Smooth muscle cell (in vitro differentiated cells): ENCODE measurements around the gene UQCC2. TPM values are rescaled to one million over a fixed set of nuclear protein-coding genes. Genes with fewer than 3 reads are reported as not detected.

ENCODE experiments used
- DNase-seq: peaks from one replicate; lab custom pipeline; 2025; ENCODE audit not compliant: unreplicated experiment; lab: John Stamatoyannopoulos, UW
- H2AFZ ChIP-seq: fragments of 200-600 bp; sonication (generic); 2 replicates; pipeline ENCODE4 v1.6.0; 2016; ENCODE audit warnings: antibody characterized with exemption, low read depth, mild to moderate bottlenecking
- H3F3A ChIP-seq: fragments of 200-600 bp; sonication (generic); 2 replicates; pipeline ENCODE4 v1.6.0; 2017; ENCODE audit warnings: antibody characterized with exemption, low read depth
- H3K27ac ChIP-seq: fragments of 200-600 bp; sonication (generic); 2 replicates; pipeline ENCODE4 v1.5.1; 2016; ENCODE audit warnings: low read depth, mild to moderate bottlenecking
- H3K27me3 ChIP-seq: fragments of 200-600 bp; sonication (generic); 2 replicates; pipeline ENCODE4 v1.6.1; 2016; ENCODE audit warnings: low read depth, mild to moderate bottlenecking
- H3K36me3 ChIP-seq: fragments of 200-600 bp; sonication (generic); 2 replicates; pipeline ENCODE4 v1.5.1; 2016; ENCODE audit warnings: low read depth
- H3K4me1 ChIP-seq: fragments of 200-600 bp; sonication (generic); 2 replicates; pipeline ENCODE4 v1.5.1; 2016; ENCODE audit warnings: low read depth
- H3K4me2 ChIP-seq: fragments of 200-600 bp; sonication (generic); 2 replicates; pipeline ENCODE4 v1.6.0; 2016; ENCODE audit warnings: mild to moderate bottlenecking
- H3K4me3 ChIP-seq: fragments of 200-600 bp; sonication (generic); 2 replicates; pipeline ENCODE4 v1.5.1; 2016; ENCODE audit warnings: mild to moderate bottlenecking
- H3K79me2 ChIP-seq: fragments of 200-600 bp; sonication (generic); 2 replicates; pipeline ENCODE4 v1.6.0; 2016; ENCODE audit warnings: low read depth, mild to moderate bottlenecking
- H3K9ac ChIP-seq: fragments of 200-600 bp; sonication (generic); 2 replicates; pipeline ENCODE4 v1.6.0; 2016; ENCODE audit warnings: low read depth
- H3K9me3 ChIP-seq: fragments of 200-600 bp; sonication (generic); replicated peaks from 2 replicates; pipeline ENCODE4 v1.5.1; 2016; ENCODE audit warnings: low read depth
- H4K20me1 ChIP-seq: fragments of 200-600 bp; sonication (generic); 2 replicates; pipeline ENCODE4 v1.6.0; 2016; ENCODE audit warnings: low read depth
- WGBS: methylation state at CpG from one replicate; pipeline ENCODE4 v1.1.7; 2016; ENCODE audit warnings: low lambda C conversion rate; 5-methylcytosine and 5-hydroxymethylcytosine counted together
- polyA plus RNA-seq: library from polyadenylated mRNA; unstranded; fragments of >200 nt; fragmentation: Nextera tagmentation; extraction: Ambion mirVana; gene quantifications from 2 replicates; pipeline ENCODE4 v1.2.1, GENCODE V29; 2016
- total RNA-seq: library from RNA; depleted of rRNA; stranded (reverse); fragments of >200 nt; gene quantifications from 2 replicates; pipeline ENCODE4 v1.2.3, GENCODE V29; 2014
- TF ChIP-seq, protein P1 (sequence below): fragments of 200-600 bp; sonication (generic); IDR thresholded peaks from 2 replicates; pipeline ENCODE4 v1.5.1; 2017; ENCODE audit warnings: borderline replicate concordance, mild to moderate bottlenecking, antibody characterized with exemption; ENCODE audit not compliant: insufficient read depth, poor library complexity, severe bottlenecking

UQCC2 gene
- total and polyA plus RNA-seq, 2 experiments from 2014 or later, result 67.3 to 208 TPM

GRCh38 chr6:33745548-33745947 lies 34.0 kb upstream of the UQCC2 start:
- TF ChIP-seq, protein P1, sequence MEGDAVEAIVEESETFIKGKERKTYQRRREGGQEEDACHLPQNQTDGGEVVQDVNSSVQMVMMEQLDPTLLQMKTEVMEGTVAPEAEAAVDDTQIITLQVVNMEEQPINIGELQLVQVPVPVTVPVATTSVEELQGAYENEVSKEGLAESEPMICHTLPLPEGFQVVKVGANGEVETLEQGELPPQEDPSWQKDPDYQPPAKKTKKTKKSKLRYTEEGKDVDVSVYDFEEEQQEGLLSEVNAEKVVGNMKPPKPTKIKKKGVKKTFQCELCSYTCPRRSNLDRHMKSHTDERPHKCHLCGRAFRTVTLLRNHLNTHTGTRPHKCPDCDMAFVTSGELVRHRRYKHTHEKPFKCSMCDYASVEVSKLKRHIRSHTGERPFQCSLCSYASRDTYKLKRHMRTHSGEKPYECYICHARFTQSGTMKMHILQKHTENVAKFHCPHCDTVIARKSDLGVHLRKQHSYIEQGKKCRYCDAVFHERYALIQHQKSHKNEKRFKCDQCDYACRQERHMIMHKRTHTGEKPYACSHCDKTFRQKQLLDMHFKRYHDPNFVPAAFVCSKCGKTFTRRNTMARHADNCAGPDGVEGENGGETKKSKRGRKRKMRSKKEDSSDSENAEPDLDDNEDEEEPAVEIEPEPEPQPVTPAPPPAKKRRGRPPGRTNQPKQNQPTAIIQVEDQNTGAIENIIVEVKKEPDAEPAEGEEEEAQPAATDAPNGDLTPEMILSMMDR, result no peak
- Histone ChIP-seq H3F3A (peaks cover 3% of the 10 kb centered on the region), H2AFZ (no peak overlapping the region), H3K27ac (peak overlapping the region; percentile 76), H3K9me3 (no peaks in the 10 kb centered on the region), H3K9ac (peak overlapping the region; percentile 9), H3K4me1 (peaks cover 39% of the 10 kb centered on the region), H3K36me3 (no peaks in the 10 kb centered on the region), H4K20me1 (peaks cover 3% of the 10 kb centered on the region), H3K27me3 (no peaks in the 10 kb centered on the region), H3K4me3 (peak overlapping the region; percentile 19), H3K79me2 (no peaks in the 10 kb centered on the region), H3K4me2 (peak overlapping the region; percentile 77)
- 79% methylated on average over 7 of the region's 7 CpGs for WGBS
- DNase-seq, result no peak

GRCh38 chr6:33744895-33745546 lies 33.5 kb upstream of the UQCC2 start:
- TF ChIP-seq, protein P1, result no peak
- H3K4me3 ChIP-seq, result peak overlapping the region; percentile 19
- peaks cover 39% of the 10 kb centered on the region for H3K4me1 ChIP-seq
- peak overlapping the region; percentile 76 for H3K27ac ChIP-seq
- H3K9me3 ChIP-seq, result no peaks in the 10 kb centered on the region
- H4K20me1 ChIP-seq, result peaks cover 3% of the 10 kb centered on the region
- H3K27me3 ChIP-seq, result no peaks in the 10 kb centered on the region
- no peak for DNase-seq
- H3K36me3 ChIP-seq, result no peaks in the 10 kb centered on the region
- peaks cover 3% of the 10 kb centered on the region for H3F3A ChIP-seq
- H3K4me2 ChIP-seq, result peak overlapping the region; percentile 77
- 52% methylated on average over 13 of the region's 13 CpGs for WGBS
- no peak overlapping the region for H3K9ac ChIP-seq
- no peaks in the 10 kb centered on the region for H3K79me2 ChIP-seq
- H2AFZ ChIP-seq, result no peak overlapping the region

- H3K9ac ChIP-seq, result no peak overlapping the region
- peaks cover 3% of the 10 kb centered on the region for H3F3A ChIP-seq
- H3K4me3 ChIP-seq, result no peak overlapping the region
- H3K4me2 ChIP-seq, result peak overlapping the region; percentile 77
- H3K27ac ChIP-seq, result no peak overlapping the region
- WGBS, result 41% methylated on average over 11 of the region's 11 CpGs
- no peak overlapping the region for H2AFZ ChIP-seq
- H3K79me2 ChIP-seq, result no peaks in the 10 kb centered on the region
- H3K27me3 ChIP-seq, result no peaks in the 10 kb centered on the region
- H4K20me1 ChIP-seq, result peaks cover 3% of the 10 kb centered on the region
- TF ChIP-seq, protein P1, result peak; percentile 83
- DNase-seq, result peak; percentile 36
- H3K36me3 ChIP-seq, result no peaks in the 10 kb centered on the region
- no peaks in the 10 kb centered on the region for H3K9me3 ChIP-seq
- peaks cover 37% of the 10 kb centered on the region for H3K4me1 ChIP-seq
Observed at GRCh38 chr6:33744001-33744848, 32.7 kb upstream of the UQCC2 start.
